HEK293 (cell line): ENCODE data around the gene PCA3.
A peak's percentile ranks its signal among the peaks of the same experiment; 100 is the strongest.
"Not testable (repeated sequence)": the region's sequence is repeated elsewhere in the genome, so short reads cannot be mapped to it uniquely, and the experiment has no call there.

Source experiments
- CTCF ChIA-PET: fragments of 350-600 bp; formaldehyde crosslinking; extraction: SDS; loops from one replicate; lab custom pipeline; 2021; ENCODE audit warnings: antibody characterized with exemption; lab: Yijun Ruan, JAX
- POLR2A ChIA-PET: fragments of 300-600 bp; formaldehyde crosslinking; extraction: SDS; loops from one replicate; lab custom pipeline; 2020; ENCODE audit warnings: antibody characterized with exemption, inconsistent platforms; lab: Yijun Ruan, JAX
- H3K27ac ChIP-seq: fragments of 200-500 bp; sonication (Bioruptor generic); 2 replicates; pipeline ENCODE4 v1.5.1; 2014; ENCODE audit warnings: low read depth, low read length, control low read depth, inconsistent platforms; ENCODE audit errors: extremely low read depth
- H3K36me3 ChIP-seq, 2 experiments: fragments of 200-500 bp in 1 of 2; sonication (Bioruptor generic) in 1 of 2; 1 replicate in 1 of 2; 2 replicates in 1 of 2; pipeline ENCODE4 v1.5.1; 2014 to 2017; ENCODE audit warnings: inconsistent platforms in 2 of 2, low read length in 2 of 2; ENCODE audit not compliant: control insufficient read depth in 2 of 2, insufficient read depth in 1 of 2
- H3K4me1 ChIP-seq: fragments of 200-500 bp; sonication (Bioruptor generic); 2 replicates; pipeline ENCODE4 v1.5.1; 2014; ENCODE audit warnings: mild to moderate bottlenecking, low read length, inconsistent platforms; ENCODE audit not compliant: control insufficient read depth, insufficient read depth
- H3K4me3 ChIP-seq: 2 replicates; pipeline ENCODE4 v1.5.1; 2011; ENCODE audit warnings: low read depth, mild to moderate bottlenecking, control low read depth, low read length, moderate library complexity
- H3K9me3 ChIP-seq: fragments of 200-500 bp; sonication (Bioruptor generic); 2 replicates; pipeline ENCODE4 v1.5.1; 2014; ENCODE audit warnings: low read depth, low read length, inconsistent platforms; ENCODE audit not compliant: control insufficient read depth, insufficient read depth
- KLF10 ChIP-seq: fragments of 450-650 bp; IDR thresholded peaks from 2 replicates; pipeline ENCODE4 v1.5.1; 2018; ENCODE audit warnings: missing biosample characterization, mild to moderate bottlenecking, missing genetic modification characterization
- KLF16 ChIP-seq: fragments of 450-650 bp; formaldehyde crosslinking; IDR thresholded peaks from 2 replicates; pipeline ENCODE4 v1.5.1; 2017; ENCODE audit warnings: missing biosample characterization, missing genetic modification characterization
- SETDB1 ChIP-seq: IDR thresholded peaks from one replicate; pipeline ENCODE4 v1.6.1; 2017; ENCODE audit warnings: mild to moderate bottlenecking, low read length, moderate library complexity, mixed read lengths; ENCODE audit not compliant: insufficient read length
- SP3 ChIP-seq: fragments of 450-650 bp; formaldehyde crosslinking; IDR thresholded peaks from 2 replicates; pipeline ENCODE4 v1.5.1; 2016; ENCODE audit warnings: missing biosample characterization, missing genetic modification characterization
- ZNF146 ChIP-seq: fragments of 450-650 bp; formaldehyde crosslinking; IDR thresholded peaks from 2 replicates; pipeline ENCODE4 v1.5.1; 2016; ENCODE audit warnings: missing biosample characterization, missing genetic modification characterization
- ZNF2 ChIP-seq: fragments of 450-650 bp; formaldehyde crosslinking; IDR thresholded peaks from 2 replicates; pipeline ENCODE4 v1.5.1; 2016; ENCODE audit warnings: missing biosample characterization, missing genetic modification characterization
- ZNF202 ChIP-seq: fragments of 450-650 bp; formaldehyde crosslinking; IDR thresholded peaks from 2 replicates; pipeline ENCODE4 v1.5.1; 2016; ENCODE audit warnings: missing biosample characterization, missing genetic modification characterization, borderline replicate concordance
- ZNF501 ChIP-seq: fragments of 450-650 bp; formaldehyde crosslinking; IDR thresholded peaks from 2 replicates; pipeline ENCODE4 v1.5.1; 2016; ENCODE audit warnings: missing biosample characterization, missing genetic modification characterization
- ZNF837 ChIP-seq: fragments of 450-650 bp; formaldehyde crosslinking; IDR thresholded peaks from 2 replicates; pipeline ENCODE4 v1.5.1; 2016; ENCODE audit warnings: missing biosample characterization, missing genetic modification characterization
- TF ChIP-seq, protein P1 (sequence below): fragments of 450-650 bp; formaldehyde crosslinking; IDR thresholded peaks from 2 replicates; pipeline ENCODE4 v1.5.1; 2016; ENCODE audit warnings: missing biosample characterization, missing genetic modification characterization, low read depth
- TF ChIP-seq, protein P2 (sequence below): fragments of 450-650 bp; formaldehyde crosslinking; IDR thresholded peaks from 2 replicates; pipeline ENCODE4 v1.5.1; 2016; ENCODE audit warnings: missing biosample characterization, missing genetic modification characterization
- TF ChIP-seq, protein P3 (sequence below): fragments of 450-650 bp; formaldehyde crosslinking; conservative IDR thresholded peaks from 2 replicates; pipeline ENCODE4 v1.5.1; 2016; ENCODE audit warnings: low read depth, missing biosample characterization, missing genetic modification characterization
- TF ChIP-seq, protein P4 (sequence below): fragments of 450-650 bp; formaldehyde crosslinking; IDR thresholded peaks from 2 replicates; pipeline ENCODE4 v1.5.1; 2016; ENCODE audit warnings: missing biosample characterization, missing genetic modification characterization
- TF ChIP-seq, protein P5 (sequence below): fragments of 450-650 bp; formaldehyde crosslinking; IDR thresholded peaks from 2 replicates; pipeline ENCODE4 v1.5.1; 2016; ENCODE audit warnings: missing biosample characterization, missing genetic modification characterization

Gene PCA3

GRCh38 chr9:76741524-76741923, 22.7 kb upstream of the PCA3 start:
- ChIA-PET CTCF (interaction anchor here (0.9 kb wide), 1 partner anchor 13 kb away, joined by 3 read pairs; no protein-coding TSS in a partner anchor), POLR2A (no interaction called here)
- no peak for TF ChIP-seq ZNF2 (tag by site-specific recombination)
- TF ChIP-seq ZNF202 (tag by site-specific recombination), result no peak
- TF ChIP-seq, protein P1, sequence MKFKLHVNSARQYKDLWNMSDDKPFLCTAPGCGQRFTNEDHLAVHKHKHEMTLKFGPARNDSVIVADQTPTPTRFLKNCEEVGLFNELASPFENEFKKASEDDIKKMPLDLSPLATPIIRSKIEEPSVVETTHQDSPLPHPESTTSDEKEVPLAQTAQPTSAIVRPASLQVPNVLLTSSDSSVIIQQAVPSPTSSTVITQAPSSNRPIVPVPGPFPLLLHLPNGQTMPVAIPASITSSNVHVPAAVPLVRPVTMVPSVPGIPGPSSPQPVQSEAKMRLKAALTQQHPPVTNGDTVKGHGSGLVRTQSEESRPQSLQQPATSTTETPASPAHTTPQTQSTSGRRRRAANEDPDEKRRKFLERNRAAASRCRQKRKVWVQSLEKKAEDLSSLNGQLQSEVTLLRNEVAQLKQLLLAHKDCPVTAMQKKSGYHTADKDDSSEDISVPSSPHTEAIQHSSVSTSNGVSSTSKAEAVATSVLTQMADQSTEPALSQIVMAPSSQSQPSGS (tag by site-specific recombination), result no peak
- TF ChIP-seq, protein P2, sequence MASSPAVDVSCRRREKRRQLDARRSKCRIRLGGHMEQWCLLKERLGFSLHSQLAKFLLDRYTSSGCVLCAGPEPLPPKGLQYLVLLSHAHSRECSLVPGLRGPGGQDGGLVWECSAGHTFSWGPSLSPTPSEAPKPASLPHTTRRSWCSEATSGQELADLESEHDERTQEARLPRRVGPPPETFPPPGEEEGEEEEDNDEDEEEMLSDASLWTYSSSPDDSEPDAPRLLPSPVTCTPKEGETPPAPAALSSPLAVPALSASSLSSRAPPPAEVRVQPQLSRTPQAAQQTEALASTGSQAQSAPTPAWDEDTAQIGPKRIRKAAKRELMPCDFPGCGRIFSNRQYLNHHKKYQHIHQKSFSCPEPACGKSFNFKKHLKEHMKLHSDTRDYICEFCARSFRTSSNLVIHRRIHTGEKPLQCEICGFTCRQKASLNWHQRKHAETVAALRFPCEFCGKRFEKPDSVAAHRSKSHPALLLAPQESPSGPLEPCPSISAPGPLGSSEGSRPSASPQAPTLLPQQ (tag by site-specific recombination), result no peak
- TF ChIP-seq, protein P3, sequence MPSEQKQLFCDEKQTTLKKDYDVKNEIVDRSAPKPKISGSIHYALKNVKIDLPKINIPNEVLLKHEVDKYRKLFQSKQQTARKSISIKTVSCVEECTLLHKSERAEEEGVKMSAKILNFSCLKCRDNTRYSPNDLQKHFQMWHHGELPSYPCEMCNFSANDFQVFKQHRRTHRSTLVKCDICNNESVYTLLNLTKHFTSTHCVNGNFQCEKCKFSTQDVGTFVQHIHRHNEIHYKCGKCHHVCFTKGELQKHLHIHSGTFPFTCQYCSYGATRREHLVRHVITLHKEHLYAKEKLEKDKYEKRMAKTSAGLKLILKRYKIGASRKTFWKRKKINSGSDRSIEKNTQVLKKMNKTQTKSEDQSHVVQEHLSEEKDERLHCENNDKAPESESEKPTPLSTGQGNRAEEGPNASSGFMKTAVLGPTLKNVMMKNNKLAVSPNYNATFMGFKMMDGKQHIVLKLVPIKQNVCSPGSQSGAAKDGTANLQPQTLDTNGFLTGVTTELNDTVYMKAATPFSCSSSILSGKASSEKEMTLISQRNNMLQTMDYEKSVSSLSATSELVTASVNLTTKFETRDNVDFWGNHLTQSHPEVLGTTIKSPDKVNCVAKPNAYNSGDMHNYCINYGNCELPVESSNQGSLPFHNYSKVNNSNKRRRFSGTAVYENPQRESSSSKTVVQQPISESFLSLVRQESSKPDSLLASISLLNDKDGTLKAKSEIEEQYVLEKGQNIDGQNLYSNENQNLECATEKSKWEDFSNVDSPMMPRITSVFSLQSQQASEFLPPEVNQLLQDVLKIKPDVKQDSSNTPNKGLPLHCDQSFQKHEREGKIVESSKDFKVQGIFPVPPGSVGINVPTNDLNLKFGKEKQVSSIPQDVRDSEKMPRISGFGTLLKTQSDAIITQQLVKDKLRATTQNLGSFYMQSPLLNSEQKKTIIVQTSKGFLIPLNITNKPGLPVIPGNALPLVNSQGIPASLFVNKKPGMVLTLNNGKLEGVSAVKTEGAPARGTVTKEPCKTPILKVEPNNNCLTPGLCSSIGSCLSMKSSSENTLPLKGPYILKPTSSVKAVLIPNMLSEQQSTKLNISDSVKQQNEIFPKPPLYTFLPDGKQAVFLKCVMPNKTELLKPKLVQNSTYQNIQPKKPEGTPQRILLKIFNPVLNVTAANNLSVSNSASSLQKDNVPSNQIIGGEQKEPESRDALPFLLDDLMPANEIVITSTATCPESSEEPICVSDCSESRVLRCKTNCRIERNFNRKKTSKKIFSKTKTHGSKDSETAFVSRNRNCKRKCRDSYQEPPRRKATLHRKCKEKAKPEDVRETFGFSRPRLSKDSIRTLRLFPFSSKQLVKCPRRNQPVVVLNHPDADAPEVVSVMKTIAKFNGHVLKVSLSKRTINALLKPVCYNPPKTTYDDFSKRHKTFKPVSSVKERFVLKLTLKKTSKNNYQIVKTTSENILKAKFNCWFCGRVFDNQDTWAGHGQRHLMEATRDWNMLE, result no peak
- TF ChIP-seq KLF10 (tag by site-specific recombination), result no peak
- Histone ChIP-seq H3K9me3 (no peaks in the 10 kb centered on the region), H3K27ac (no peak overlapping the region), H3K36me3 (no peaks in the 10 kb centered on the region), H3K4me1 (no peaks in the 10 kb centered on the region), H3K4me3 (no peak overlapping the region)

- H3K4me1 ChIP-seq, H3K9me3 ChIP-seq, H3K4me3 ChIP-seq, H3K36me3 ChIP-seq, POLR2A ChIA-PET, H3K27ac ChIP-seq: not testable (repeated sequence)
- TF ChIP-seq SETDB1, result peak; percentile 51
- TF ChIP-seq, protein P4, sequence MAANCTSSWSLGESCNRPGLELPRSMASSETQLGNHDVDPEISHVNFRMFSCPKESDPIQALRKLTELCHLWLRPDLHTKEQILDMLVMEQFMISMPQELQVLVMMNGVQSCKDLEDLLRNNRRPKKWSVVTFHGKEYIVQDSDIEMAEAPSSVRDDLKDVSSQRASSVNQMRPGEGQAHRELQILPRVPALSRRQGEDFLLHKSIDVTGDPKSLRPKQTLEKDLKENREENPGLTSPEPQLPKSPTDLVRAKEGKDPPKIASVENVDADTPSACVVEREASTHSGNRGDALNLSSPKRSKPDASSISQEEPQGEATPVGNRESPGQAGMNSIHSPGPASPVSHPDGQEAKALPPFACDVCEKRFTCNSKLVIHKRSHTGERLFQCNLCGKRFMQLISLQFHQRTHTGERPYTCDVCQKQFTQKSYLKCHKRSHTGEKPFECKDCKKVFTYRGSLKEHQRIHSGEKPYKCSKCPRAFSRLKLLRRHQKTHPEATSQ (tag by site-specific recombination), result 0 out of 2 replicates have a peak, but pooled peaks have one; percentile 57
- CTCF ChIA-PET, result interaction anchor here (0.6 kb wide), 1 partner anchor 1616 kb away, joined by 3 read pairs; no protein-coding TSS in a partner anchor
Measured at GRCh38 chr9:76742890-76743289, 21.3 kb upstream of the PCA3 start.

- ChIA-PET CTCF (no interaction called here), POLR2A (no interaction called here)
- Histone ChIP-seq H3K4me3 (no peak overlapping the region), H3K36me3 (no peaks in the 10 kb centered on the region), H3K9me3 (no peaks in the 10 kb centered on the region), H3K27ac (no peak overlapping the region), H3K4me1 (no peaks in the 10 kb centered on the region)
- TF ChIP-seq SP3 (tag by site-specific recombination), result no peak
- TF ChIP-seq ZNF501, result no peak
- no peak for TF ChIP-seq ZNF146
- TF ChIP-seq KLF16 (tag by site-specific recombination), result no peak
- TF ChIP-seq, protein P5, sequence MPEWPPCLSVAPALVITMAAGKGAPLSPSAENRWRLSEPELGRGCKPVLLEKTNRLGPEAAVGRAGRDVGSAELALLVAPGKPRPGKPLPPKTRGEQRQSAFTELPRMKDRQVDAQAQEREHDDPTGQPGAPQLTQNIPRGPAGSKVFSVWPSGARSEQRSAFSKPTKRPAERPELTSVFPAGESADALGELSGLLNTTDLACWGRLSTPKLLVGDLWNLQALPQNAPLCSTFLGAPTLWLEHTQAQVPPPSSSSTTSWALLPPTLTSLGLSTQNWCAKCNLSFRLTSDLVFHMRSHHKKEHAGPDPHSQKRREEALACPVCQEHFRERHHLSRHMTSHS (tag by site-specific recombination), result no peak
- no peak for TF ChIP-seq ZNF837 (tag by site-specific recombination)
Measured at GRCh38 chr9:76743931-76744330, 20.3 kb upstream of the PCA3 start.
